NCI-H146 treated with DMSO at 0.1 percent for 48 hours (cell line): ENCODE results near the gene KCNMA1.

Source experiments
- DNase-seq: peaks from one replicate; lab custom pipeline; 2025; ENCODE audit not compliant: unreplicated experiment; lab: John Stamatoyannopoulos, UW

KCNMA1 gene

DNA sequence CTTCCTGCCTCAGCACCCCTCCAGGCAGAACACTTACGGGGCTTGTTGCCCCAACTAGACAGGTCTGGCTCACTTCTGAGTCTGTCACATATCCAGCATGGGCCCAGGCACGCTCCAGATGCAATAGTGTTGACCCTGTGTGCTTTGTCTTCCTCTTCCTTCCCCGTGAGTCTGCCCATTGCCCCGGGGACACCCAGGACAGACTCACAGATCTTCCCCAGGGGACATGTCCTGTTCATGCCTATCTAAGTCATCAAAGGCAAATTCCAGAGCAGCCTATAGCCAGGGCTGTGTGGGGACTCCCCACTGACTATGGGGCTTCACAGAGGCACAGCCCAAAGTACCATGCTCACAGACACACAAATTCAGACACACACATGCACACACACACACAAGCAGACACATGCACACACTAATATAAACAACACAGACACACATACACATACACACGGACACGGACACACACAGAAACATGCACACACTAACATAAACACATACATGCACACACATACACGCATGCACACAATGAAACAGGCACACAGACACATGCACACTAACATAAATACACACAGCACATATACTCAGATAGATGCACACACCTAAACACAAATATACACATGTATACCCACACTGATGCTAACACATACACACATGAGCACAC is 175.8 kb downstream of the KCNMA1 start:
- DNase-seq: no peak

DNA sequence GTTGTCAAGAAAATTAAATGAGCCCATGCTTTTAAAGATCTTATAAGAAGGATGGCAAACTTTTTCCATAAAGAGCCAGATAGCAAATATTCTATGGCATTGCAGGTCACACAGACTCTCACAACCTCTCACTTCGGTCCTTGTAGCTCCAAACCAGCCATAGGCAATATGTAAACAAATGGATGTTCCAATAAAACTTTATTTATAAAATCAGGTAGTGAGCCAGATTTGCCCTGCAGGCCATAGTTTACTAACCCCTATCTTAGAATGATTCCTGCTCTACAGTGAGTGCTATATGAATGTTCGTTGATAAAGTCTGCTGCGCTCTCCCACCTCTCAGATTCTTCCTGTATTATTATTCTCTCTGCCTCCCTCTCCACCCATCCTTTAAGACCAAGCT is 177.7 kb downstream of the KCNMA1 start:
- DNase-seq: no peak

DNA sequence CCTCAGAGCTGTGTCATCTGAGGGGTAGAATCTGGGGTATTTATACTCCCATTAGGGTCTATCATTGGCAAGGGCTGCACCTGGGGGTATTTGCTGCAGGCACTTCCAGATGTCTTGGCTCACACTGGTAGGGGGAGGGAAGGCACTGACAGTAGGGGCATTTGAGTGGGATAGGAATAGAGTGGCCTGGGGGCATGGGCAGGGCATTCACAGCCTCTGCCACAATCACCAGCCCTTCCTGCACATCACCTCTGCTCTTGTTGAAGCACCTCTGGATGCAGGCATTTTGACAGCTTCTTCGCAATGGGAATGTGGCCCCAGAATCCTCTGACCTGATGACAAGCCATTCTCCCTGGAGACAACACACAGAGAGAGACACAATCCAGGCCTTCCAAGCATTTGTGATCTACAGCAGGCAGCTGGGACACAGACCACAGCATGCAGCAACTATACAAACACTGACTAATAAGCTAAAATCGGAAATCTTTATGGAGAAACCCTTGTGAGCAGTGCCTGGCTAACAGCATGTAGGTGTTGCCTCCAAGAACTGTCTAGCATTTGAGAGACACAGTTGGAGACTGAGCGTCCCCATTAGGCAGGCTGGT is 178.5 kb downstream of the KCNMA1 start:
- DNase-seq: peak; percentile 22

DNA sequence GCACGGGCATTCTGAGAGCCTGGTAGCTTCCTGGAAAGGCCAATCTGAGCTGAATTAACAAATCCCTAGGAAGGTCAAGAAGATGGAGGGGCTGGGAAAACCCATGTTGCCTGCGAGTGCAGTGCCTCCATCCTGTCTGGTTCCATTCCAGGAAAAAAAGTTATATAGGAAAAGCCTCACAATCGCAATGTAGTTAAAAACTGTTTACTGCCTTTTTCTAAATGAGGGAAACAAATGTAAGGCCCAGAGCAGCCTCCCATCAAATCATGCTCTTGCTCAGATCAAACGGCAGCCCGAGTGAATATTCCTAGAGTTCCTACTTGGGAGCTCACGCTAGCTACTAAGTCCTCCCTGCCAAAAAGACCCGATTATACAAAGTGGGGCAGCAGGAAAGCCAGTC is 179.9 kb downstream of the KCNMA1 start:
- DNase-seq: no peak

DNA sequence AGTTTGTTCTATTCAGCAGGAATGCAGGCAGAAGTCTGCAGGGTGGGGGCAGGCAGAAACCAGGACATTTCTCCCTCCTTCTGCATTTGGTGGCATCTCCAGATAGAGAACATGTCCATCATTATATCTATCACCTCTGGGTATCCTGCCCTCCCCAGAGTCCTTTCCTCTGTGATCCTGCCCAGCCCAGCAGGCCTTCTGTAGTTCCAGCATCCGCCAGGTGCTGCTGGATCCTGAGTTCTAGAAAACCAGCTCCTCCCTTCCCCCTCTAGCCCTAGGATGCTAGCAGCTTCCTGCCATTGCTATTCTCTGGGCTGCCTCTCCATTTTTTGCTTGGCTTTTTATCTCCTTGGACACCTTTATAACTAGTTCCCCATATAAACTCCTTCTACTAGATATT is 180.3 kb downstream of the KCNMA1 start:
- no peak for DNase-seq

DNA sequence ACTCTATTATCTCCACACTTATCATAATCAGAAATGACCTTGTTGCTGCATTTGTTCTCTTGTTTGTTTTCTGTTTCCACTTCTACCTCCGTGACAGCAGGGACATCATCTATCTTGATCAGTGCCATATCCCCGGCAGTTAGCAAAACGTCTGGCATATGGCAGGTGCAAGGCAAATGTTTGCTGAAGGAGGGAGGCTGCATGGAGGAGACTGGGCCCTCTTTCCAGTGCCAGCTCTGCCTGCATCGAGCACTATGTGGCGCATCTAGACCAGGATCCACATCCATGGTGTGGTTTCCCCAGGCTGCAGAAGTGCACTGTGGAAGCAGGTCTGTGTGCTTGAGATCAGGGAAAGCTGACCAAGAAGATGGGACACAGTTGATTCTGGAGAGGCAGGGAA is 181.2 kb downstream of the KCNMA1 start:
- DNase-seq: peak; percentile 89

DNA sequence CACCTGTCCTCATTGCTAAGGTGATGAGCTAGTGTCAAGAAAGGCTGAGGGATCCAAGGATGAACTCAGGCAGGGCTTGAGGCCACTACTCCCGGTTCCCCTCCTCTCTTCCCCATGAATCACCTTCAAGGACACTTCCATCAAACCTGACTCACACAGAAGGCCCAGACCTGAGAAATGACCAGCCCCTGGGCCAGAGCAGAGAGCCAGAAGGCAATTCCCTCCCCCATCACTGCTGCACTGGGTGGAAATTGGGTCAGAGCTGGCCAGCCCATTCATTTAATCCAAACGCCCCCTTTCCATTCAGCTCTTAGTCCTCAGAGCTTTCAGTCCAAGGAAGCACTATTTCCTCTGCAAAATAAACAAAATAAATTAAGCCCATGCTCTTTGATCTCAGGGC is 182.0 kb downstream of the KCNMA1 start:
- no peak for DNase-seq

DNA sequence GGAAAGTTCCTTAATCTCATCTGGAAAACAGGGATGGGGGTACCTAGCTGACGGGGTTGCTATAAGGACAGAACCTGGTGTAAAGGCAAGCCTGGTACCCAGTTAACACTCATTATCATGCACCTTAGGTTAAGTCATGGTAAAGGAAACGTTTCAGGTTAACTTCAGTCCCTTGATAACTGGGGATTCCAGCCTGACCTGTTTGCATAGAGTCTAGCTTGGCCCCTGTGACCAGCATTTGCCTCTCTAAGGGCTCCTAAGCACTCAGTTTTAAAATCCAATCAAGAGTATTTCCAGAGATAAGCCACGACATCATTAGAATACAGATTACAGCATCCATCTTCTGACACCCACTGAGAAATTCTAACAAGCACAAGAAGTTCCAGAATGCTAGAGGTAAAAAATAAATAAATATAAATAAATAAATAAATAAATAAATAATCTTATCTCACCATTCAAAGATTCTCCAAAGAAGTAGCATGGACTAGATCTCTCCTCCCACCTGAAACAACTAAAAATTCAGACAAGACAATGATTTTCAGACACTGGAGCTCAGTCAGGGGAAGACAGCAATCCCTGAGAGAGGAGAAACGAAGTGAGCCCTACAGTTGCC is 184.6 kb downstream of the KCNMA1 start:
- DNase-seq: no peak

DNA sequence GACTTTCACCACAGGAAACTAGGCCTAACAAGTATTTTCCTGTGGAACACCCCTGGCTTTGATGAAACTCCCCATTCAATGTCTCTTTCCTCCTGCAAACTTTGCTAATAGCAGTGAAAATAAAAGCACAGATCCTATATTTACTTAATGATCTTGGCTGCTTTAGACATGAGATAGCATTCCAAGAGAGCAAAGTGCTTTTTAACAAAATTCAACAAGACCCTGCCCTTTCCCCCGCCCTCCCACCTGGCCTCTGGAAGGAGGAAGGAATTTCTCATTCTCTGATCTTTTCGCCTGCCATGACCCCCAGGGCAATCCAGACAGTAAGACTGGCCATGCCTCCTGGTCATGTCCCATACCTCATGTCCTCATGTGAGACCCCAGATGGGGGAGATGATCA is 185.7 kb downstream of the KCNMA1 start:
- no peak for DNase-seq

DNA sequence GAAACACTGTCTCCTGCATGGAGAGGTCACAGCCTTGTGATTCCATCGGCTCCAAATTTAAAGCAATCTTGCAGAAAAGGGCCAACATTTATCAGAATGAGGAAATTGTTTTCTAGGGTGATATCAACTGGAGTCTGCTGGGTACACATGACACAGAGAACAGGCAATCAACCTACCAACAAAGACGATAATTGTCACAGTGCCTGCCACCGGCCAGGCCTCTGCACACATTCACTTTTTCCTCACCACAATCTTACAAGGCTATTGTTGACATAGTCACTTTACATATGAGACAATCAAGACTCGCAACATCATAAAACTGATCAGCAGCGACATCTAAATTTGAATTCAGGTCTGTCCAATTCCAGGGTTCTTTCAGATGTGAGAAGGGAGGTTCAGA is 189.4 kb downstream of the KCNMA1 start:
- no peak for DNase-seq

DNA sequence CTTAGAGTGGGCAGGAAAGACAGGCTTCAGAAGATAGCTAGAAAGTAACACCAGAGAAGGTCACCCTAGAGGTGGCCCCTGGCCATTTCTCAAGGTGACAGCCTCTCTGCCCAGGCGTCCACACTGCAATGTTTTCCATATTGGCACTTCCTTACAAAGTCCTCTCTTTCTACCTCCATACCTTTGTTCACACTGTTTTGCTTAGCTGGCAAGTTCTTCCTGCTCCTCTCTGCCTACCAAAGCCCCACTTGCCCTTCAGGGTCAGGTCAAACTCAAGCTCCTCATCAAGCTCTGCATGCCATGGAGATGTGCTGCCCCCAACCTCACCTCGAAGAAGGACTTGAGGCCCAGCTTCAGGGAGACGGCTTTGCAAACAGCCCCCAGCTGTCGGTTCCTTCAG is 190.9 kb downstream of the KCNMA1 start:
- no peak for DNase-seq

DNA sequence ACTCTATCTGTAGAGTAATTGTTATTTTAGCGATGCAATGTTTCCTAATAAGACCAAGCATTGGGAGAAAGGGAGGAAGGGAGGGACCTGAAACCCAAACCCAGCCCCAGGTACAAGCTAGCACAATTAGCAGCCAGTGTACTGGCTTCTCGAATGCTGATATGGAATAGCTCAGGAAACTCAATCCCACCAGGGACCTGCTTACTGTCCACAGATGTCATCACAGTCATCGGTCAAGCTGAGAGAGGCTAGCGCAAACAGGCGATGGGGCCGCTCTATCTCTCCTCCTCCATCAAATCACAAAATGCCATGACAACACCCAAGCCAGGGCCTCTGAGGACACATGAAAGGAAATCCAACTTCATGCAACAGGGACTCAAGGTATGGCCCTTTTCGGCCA is 192.1 kb downstream of the KCNMA1 start:
- DNase-seq: no peak

DNA sequence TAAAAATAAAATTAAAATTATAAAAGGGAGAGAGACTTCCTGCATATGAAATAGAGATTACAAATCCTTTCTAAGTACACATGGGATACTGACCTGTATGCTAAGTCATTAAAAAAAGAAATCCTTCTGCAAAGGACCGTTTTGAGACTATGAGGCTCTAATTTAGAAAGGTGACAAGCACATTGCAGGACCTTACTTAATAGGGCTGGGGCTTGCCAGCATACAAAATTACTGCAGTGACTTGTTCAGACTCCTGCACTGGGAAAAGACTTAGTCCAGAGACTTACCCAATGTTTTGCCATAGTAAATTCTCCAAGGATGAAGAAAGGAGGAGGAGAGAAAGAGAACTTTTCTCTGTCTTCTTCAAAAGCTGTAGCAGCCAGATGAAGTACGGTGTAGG is 193.6 kb downstream of the KCNMA1 start:
- DNase-seq: no peak

DNA sequence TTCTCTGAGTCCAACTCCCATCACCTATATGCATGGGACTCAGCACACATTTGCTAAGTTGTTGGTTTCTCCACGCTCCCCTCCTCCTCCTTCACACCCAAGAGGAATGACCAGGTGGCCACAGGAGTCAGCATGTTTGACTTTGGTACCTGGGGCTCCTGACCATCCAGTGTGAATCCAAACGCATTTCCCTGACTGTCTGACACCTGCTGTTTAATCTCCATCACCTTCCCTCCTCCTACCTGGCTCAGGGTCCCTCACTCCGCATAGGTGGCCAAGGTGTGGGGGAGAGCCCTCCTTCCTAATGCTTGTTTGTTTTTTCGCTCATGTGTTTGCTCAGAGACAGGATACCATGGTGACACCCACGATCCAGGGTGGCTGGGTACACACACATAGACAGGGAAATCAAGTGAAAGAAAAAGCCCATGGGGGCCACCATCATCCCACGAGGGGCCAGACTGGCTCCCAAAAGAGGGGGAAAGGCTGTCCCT is 194.9 kb downstream of the KCNMA1 start:
- peak; percentile 96 for DNase-seq

DNA sequence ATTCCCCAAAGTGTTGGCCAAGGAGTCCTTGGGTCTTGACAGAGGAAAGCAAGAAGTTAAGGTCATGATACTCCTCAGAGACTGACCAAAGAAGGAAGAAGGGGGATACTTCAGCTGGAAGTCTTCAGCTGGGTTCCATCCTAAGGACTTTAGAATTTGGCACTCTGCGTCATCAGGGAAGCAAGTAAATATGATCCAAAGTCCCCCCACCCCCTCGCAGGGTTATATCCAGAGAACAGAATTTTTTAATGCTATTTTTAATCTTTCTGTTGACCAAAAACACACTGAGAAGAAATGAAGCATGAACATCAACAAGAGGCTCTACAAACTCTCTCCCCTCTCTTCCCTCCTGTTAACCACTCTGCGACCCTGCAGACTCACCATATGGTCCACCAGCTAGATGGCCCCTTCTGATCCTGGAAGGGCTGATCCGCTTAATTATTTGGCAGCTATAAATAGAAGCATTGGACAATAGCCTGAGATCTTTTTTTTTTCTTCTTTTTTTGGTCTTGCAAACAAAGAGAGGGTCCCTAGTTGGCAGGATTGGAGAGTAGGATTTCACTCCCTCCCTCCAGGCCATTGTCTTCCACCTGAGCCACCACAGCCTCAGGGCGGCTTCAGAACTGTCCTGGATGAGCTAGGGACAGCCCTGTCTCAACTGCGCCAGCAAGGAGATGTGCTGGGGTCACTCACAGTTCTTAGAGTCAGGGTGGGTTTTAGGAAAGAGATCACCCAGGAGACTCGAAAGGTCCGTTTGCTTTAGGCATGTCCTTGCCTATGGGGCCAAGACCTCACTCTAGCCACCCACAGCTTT is 196.0 kb downstream of the KCNMA1 start:
- peak; percentile 61 for DNase-seq

DNA sequence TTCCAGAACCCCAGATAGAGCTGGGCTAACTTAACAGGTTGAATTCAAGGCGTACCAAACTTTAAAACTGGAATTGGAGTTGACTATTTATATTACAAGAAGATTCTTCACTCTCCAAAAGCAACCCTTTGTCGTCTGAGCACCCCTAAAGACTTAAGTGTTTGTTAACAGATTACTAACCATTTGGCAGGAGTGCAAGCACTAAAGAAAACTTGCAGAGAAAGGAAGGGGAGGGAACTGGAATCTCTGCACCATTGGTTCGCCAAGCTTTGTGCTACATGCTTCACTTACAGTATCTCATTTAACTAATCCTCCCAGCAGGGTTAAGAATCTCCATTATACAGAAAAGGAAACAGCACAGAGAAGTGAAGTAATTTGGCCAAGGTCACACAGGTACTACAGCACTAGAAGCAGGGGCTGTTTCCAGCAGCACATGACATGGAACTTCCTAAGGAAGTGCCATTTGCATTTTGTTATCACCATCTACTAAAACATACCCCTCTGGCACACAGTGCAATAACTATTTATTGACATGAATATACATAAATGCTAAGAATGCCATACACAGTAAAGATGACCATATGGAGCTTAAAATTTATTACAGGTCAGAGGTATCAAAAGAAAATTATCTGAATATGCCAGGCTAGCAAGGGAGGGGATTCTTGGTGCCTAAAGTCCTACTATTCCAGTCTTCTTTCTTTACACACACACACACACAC is 201.2 kb downstream of the KCNMA1 start:
- no peak for DNase-seq

DNA sequence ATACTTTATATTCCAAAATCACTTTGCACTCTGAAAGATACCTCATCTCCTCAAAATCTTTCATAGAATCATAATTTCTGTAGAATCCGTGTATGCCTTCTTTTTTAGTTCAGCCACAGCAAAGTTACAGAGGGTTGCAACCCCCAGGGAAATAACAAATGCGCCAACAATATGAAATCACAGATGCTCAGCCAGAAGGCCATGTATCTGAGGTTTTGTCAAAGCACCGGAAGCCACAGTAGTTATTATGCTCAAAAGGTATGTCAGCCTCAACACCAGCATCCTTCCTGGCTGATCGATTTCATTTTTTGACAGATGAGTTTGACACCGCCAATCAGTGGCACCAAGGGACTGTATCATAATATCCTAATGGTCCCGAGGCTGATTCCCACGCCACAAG is 204.1 kb downstream of the KCNMA1 start:
- no peak for DNase-seq

DNA sequence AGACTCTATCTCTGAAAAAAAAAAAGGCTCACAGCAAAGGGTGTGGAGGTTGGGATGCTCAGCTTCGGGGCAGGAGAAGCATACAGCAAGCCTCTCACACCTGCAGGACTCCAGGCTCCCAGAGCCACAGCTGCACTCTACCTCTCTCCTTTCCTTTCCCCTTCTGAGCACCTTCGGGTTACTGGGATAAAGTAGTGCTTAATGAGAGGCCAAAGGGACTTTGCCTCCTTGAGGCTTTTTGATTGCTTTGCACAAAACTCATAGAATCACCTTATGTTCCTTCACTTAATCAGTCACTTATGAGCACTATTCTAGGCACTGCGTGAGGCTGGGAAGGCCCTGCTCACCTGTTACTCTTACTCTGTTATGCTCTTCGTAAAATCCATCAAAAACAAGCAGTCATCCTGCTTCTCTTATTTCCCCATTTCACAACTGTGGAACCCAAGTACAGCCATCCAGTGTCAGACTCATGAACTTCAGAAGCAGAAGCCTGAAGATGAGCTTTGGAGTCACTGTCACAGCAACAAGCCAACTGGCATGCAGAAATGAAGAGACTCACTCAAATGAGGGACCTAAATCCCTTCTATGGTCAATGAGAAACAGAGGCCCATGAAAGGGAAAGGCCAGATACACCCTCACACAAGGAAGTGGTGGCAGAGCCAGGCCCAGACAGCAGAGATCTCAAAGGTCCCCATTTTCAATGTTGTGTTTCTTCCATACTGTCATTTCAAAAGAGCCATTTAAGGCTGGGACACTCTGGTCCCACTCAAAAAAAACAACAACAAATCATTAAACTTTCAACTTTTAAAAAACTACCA is 205.4 kb downstream of the KCNMA1 start:
- no peak for DNase-seq

DNA sequence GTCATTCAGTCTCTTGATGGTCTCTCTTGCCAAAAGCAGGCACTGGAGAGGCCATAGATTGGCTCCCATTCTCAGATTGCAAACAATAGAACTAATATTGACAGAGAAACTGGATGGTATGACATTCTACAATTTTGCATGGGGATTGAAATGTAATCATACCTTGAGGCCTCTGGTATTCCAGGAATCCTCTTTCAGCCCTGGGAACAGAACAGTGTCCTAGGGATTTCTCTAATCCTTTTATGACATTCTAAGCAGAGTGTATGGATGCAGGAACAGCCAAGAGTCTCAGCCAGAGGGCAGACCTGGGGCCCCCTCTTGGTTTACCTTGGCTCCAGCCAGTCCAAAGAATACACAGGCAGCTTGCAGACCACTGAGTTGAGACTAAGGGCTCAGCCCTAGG is 206.4 kb downstream of the KCNMA1 start:
- no peak for DNase-seq

DNA sequence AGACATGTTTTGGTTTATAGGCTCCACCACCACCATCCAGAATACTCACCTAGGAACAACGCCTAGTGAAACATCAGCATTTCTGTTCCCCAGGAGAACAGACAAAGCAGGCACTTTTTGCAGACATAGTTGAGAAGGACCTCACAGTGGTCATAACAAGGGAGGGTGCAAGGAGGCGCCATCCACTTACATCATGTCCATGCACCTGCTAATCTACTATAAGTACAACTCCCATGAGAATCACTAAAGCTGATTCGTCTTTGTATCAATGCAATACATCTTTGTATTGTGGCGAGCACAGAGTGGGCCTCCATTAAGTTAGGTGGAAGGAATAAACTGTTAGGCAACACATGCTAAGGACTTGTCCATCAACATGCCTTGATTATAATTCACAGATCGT is 207.1 kb downstream of the KCNMA1 start:
- no peak for DNase-seq
